Mesothelial cell of epicardium (in vitro differentiated cells): ENCODE measurements around the gene TNPO1. TPM values are rescaled to one million over a fixed set of nuclear protein-coding genes. Genes with fewer than 3 reads are reported as not detected.
A peak's percentile ranks its signal among the peaks of the same experiment; 100 is the strongest.

Experiments used
- DNase-seq, 2 experiments: peaks; one replicate each; pipeline ENCODE4 v3.0.0; 2021; ENCODE audit warnings: low spot score in 2 of 2; ENCODE audit not compliant: unreplicated experiment in 2 of 2
- H3K27ac Mint-ChIP-seq: 2 replicates; pipeline ENCODE4 v1.8.0; 2021; ENCODE audit warnings: mixed read lengths
- H3K27me3 Mint-ChIP-seq: 2 replicates; pipeline ENCODE4 v1.8.0; 2021; ENCODE audit warnings: low read depth, mixed read lengths
- H3K36me3 Mint-ChIP-seq: 2 replicates; pipeline ENCODE4 v1.8.0; 2021; ENCODE audit warnings: mixed read lengths
- H3K4me1 Mint-ChIP-seq: 2 replicates; pipeline ENCODE4 v1.8.0; 2021; ENCODE audit warnings: mixed read lengths
- H3K4me3 Mint-ChIP-seq: 2 replicates; pipeline ENCODE4 v1.8.0; 2021; ENCODE audit warnings: mild to moderate bottlenecking, moderate library complexity, mixed read lengths
- H3K9me3 Mint-ChIP-seq: 2 replicates; pipeline ENCODE4 v1.8.0; 2021; ENCODE audit warnings: mixed read lengths
- CTCF ChIP-seq: fragments of 200-600 bp; sonication (generic); IDR thresholded peaks from one replicate; pipeline ENCODE4 v1.5.0; 2021; ENCODE audit warnings: antibody characterized with exemption; ENCODE audit not compliant: unreplicated experiment
- total RNA-seq: library from RNA; stranded (reverse); gene quantifications from 3 replicates; pipeline ENCODE4 v1.2.1, GENCODE V29; 2021

Gene TNPO1
- total RNA-seq, 1 donor from 2014 or later = 127 TPM

GRCh38 chr5:72949481-72949880 lies 133.0 kb downstream of the TNPO1 start:
- Mint-ChIP-seq H3K27me3 (no peaks in the 10 kb centered on the region), H3K9me3 (no peaks in the 10 kb centered on the region), H3K4me1 (peaks cover 9% of the 10 kb centered on the region), H3K27ac (no peak overlapping the region), H3K36me3 (no peaks in the 10 kb centered on the region), H3K4me3 (no peak overlapping the region)
- TF ChIP-seq CTCF = no peak
- no peak for DNase-seq

- Mint-ChIP-seq H3K4me3 (no peak overlapping the region), H3K36me3 (no peaks in the 10 kb centered on the region), H3K27me3 (no peaks in the 10 kb centered on the region), H3K9me3 (no peaks in the 10 kb centered on the region), H3K4me1 (peaks cover 23% of the 10 kb centered on the region), H3K27ac (no peak overlapping the region)
- TF ChIP-seq CTCF = no peak
- no peak for DNase-seq
These were observed 135.4 kb downstream of the TNPO1 start for GRCh38 chr5:72951671-72952468.

GRCh38 chr5:72954389-72954788 lies 137.9 kb downstream of the TNPO1 start:
- DNase-seq = no peak
- Mint-ChIP-seq H3K9me3 (no peaks in the 10 kb centered on the region), H3K27ac (peak overlapping the region; percentile 45), H3K27me3 (no peaks in the 10 kb centered on the region), H3K4me3 (peak overlapping the region; percentile 85), H3K36me3 (no peaks in the 10 kb centered on the region), H3K4me1 (peaks cover 35% of the 10 kb centered on the region)
- TF ChIP-seq CTCF = no peak

- TF ChIP-seq CTCF = no peak
- no peaks in the 10 kb centered on the region for H3K36me3 Mint-ChIP-seq
- no peaks in the 10 kb centered on the region for H3K9me3 Mint-ChIP-seq
- DNase-seq = no peak
- peak overlapping the region; percentile 85 for H3K4me3 Mint-ChIP-seq
- no peaks in the 10 kb centered on the region for H3K27me3 Mint-ChIP-seq
- H3K27ac Mint-ChIP-seq = peak overlapping the region; percentile 95
- H3K4me1 Mint-ChIP-seq = peaks cover 35% of the 10 kb centered on the region
These were observed 138.8 kb downstream of the TNPO1 start for GRCh38 chr5:72955143-72955767.

- peak; percentile 94 for TF ChIP-seq CTCF
- DNase-seq = peak; percentile 99 to 100
- Mint-ChIP-seq H3K27me3 (no peaks in the 10 kb centered on the region), H3K4me3 (peak within 1 kb of the TSS; percentile 85), H3K27ac (peak within 1 kb of the TSS; percentile 95), H3K36me3 (no peaks in the 10 kb centered on the region), H3K4me1 (peaks cover 35% of the 10 kb centered on the region), H3K9me3 (no peaks in the 10 kb centered on the region)
These were observed 139.4 kb downstream of the TNPO1 start, which contains the start of gene FCHO2 for GRCh38 chr5:72955768-72956323. FCHO2 (plus strand) TSS chr5:72956041; CDS start chr5:72956097, 56 bp downstream.
